AG09309 (cell line): ENCODE results near the gene CRYGC.

Experiments used
- DNase-seq: peaks from one replicate; pipeline ENCODE4 v3.0.0-alpha.2; 2010; ENCODE audit warnings: low read depth
- H3K4me3 ChIP-seq: 2 replicates; pipeline ENCODE4 v1.5.1; 2011; ENCODE audit warnings: mild to moderate bottlenecking, low read depth, low read length, moderate library complexity; ENCODE audit not compliant: control insufficient read depth
- TF ChIP-seq, protein P1 (sequence below): IDR thresholded peaks from 2 replicates; pipeline ENCODE4 v1.5.1; 2011; ENCODE audit warnings: mild to moderate bottlenecking, low read depth, low read length, inconsistent platforms; ENCODE audit not compliant: insufficient read depth, control insufficient read depth; ENCODE audit errors: missing control alignments

The CRYGC gene

DNA sequence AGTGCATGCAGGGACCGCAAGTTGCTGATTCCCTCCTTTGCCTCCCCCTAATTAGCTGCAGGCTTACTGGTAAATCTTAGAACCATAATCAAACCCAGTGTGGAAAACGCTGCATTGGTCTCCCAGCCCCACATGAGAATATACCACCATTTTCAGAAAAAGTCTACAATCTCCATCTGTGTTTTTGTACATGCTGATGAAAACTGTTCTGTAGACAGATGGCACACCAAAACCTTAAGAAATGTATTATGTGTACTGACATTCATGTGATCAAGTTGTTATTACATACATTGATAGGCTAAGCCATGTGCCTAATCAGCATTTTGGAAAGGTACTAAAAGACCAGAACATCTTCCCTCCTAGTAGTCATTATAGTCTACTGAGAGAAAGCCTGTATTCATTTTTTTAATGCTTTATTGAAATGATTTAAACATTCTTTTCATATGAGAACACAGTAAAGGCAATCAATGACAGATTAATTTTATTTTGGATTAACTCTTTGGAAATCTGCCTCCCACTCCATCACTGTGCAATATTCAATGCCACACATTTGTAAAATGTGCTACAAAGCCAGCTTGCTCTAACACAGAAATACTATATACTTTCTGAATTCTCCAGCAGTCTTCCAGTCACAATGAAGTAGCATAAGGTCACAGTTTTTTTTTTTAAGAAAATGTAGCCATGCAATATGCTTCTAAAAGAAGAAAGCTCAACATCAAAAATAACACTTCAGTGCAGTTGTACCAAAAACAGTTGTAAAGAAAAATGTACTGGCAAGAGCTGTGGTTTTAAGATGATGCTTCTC lies 35.5 kb upstream of the CRYGC start:
- TF ChIP-seq, protein P1, sequence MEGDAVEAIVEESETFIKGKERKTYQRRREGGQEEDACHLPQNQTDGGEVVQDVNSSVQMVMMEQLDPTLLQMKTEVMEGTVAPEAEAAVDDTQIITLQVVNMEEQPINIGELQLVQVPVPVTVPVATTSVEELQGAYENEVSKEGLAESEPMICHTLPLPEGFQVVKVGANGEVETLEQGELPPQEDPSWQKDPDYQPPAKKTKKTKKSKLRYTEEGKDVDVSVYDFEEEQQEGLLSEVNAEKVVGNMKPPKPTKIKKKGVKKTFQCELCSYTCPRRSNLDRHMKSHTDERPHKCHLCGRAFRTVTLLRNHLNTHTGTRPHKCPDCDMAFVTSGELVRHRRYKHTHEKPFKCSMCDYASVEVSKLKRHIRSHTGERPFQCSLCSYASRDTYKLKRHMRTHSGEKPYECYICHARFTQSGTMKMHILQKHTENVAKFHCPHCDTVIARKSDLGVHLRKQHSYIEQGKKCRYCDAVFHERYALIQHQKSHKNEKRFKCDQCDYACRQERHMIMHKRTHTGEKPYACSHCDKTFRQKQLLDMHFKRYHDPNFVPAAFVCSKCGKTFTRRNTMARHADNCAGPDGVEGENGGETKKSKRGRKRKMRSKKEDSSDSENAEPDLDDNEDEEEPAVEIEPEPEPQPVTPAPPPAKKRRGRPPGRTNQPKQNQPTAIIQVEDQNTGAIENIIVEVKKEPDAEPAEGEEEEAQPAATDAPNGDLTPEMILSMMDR: no peak
- H3K4me3 ChIP-seq: no peak overlapping the region
- DNase-seq: no peak

DNA sequence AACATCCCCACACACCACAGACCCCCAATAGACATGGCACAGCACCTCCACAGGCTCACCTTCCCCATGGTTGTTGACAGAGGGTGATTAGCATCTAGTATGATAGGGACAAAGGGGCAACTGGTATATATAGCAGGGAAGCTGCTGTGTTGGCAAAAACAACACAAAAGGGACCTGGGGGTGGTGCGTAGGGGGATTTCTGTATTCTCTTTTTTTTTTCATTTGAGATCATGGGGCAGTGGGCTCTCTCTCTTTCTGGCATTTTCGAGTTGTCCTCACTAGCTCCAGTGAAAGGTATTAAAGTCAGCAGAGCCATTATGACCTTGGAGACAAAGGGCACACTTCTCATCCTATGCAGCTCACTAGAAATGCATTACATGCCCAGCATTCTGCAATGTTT lies 33.9 kb upstream of the CRYGC start, which contains the start of gene CRYGA:
Gene CRYGA, minus strand, starts transcription at position 101 of the 400 bp plus-strand sequence. Its CDS starts 33 bp downstream, at position 68.
- no peak for DNase-seq
- H3K4me3 ChIP-seq: no peak within 1 kb of the TSS
- TF ChIP-seq, protein P1: no peak

DNA sequence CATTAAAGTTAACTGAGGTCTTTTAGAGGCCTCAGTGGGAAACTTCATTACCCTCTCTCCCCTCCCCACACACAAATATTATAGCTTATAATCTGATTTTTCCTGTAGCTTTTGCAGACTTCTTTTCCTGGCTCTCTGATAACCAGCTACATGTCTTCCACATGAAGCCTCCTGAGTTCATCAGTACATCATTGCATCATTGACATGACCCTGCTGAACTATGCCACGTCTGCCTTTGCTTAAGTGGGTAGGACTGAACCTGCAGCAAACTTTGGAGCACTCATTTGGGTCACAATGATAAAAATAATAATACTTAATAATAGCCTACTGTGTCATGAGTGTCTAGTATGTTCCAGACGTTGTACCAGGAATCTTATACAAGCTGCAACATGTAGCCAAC lies 26.8 kb upstream of the CRYGC start:
- no peak overlapping the region for H3K4me3 ChIP-seq
- DNase-seq: no peak
- TF ChIP-seq, protein P1: no peak

DNA sequence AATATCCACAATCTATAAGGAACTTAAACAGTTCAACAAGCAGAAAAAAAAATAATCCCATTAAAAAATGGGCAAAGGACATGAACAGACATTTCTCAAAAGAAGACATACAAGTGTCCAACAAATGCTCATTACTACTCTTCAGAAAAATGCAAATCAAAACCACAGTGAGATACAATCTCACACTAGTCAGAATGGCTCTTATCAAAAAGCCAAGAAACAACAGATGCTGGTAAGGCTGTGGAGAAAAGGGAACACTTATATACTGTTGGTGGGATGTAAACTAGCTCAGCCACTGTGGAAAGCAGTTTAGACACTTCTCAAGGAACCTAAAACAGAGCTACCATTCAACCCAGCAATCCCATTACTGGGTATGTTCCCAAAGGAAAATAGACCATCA lies 23.5 kb upstream of the CRYGC start:
- TF ChIP-seq, protein P1: no peak
- no peak for DNase-seq
- no peak overlapping the region for H3K4me3 ChIP-seq

DNA sequence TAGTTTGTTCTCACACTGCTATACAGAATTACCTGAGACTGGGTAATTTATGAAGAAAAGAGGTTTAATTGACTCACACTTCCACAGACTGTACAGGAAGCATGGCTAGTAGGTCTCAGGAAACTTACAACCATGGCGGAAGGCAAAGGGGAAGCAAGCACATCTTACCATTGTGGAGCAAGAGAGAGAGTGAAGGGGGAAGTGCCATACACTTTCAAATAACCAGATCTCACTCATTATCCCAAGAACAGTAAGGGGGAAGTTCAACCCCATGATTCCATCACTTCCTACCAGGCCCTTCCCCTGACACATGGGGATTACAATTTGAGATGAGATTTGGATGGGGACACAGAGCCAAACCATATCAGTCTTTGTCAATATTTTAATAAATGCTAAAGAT lies 21.3 kb upstream of the CRYGC start:
- no peak overlapping the region for H3K4me3 ChIP-seq
- no peak for DNase-seq
- TF ChIP-seq, protein P1: no peak

DNA sequence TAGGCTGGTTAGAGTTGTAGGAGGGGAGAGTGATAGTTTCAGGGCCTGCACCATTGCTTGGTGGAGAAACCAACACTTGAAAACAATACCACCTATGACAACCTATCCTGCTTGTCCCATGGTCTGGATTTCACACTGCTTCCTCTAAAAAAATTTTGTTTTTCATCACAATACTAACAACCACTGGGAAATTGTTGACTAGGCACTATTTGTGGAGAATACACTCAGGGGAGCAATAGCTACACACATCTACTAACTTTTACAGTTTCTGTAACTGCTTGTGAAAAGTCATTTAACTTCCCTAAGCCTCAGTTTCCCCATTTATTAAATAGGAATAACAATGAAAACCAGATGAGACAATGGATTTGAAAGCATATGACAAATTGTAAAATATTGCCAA lies 20.5 kb upstream of the CRYGC start:
- H3K4me3 ChIP-seq: no peak overlapping the region
- TF ChIP-seq, protein P1: no peak
- no peak for DNase-seq
